NCI-H2227 (cell line): ENCODE results near the gene CDH4.
"Not testable (repeated sequence)": the region's sequence is repeated elsewhere in the genome, so short reads cannot be mapped to it uniquely, and the experiment has no call there.

ENCODE experiments used
- DNase-seq: peaks from one replicate; lab custom pipeline; 2025; ENCODE audit not compliant: unreplicated experiment; lab: John Stamatoyannopoulos, UW

Gene CDH4

GRCh38 chr20:61845233-61845671 lies 593.2 kb downstream of the CDH4 start:
- no peak for DNase-seq

GRCh38 chr20:61846074-61846473 lies 594.0 kb downstream of the CDH4 start:
- DNase-seq = no peak

- no peak for DNase-seq
These were observed 594.8 kb downstream of the CDH4 start for GRCh38 chr20:61846741-61847419.

GRCh38 chr20:61847420-61847748 lies 595.3 kb downstream of the CDH4 start:
- no peak for DNase-seq

GRCh38 chr20:61847986-61848385 lies 595.9 kb downstream of the CDH4 start:
- no peak for DNase-seq

- DNase-seq = no peak
These were observed 596.8 kb downstream of the CDH4 start for GRCh38 chr20:61848851-61849250.

- no peak for DNase-seq
These were observed 597.3 kb downstream of the CDH4 start for GRCh38 chr20:61849376-61849775.

GRCh38 chr20:61849822-61850221 lies 597.8 kb downstream of the CDH4 start:
- DNase-seq = no peak

- no peak for DNase-seq
These were observed 598.4 kb downstream of the CDH4 start for GRCh38 chr20:61850457-61850856.

GRCh38 chr20:61850926-61851900 lies 599.2 kb downstream of the CDH4 start:
- DNase-seq = peak; percentile 22

GRCh38 chr20:61852268-61853072 lies 600.4 kb downstream of the CDH4 start:
- no peak for DNase-seq

- DNase-seq = no peak
These were observed 601.3 kb downstream of the CDH4 start for GRCh38 chr20:61853073-61854005.

- DNase-seq = not testable (repeated sequence)
These were observed 602.5 kb downstream of the CDH4 start for GRCh38 chr20:61854538-61854937.

GRCh38 chr20:61855286-61855685 lies 603.2 kb downstream of the CDH4 start:
- no peak for DNase-seq

GRCh38 chr20:61856626-61857413 lies 604.8 kb downstream of the CDH4 start:
- no peak for DNase-seq

GRCh38 chr20:61857414-61857775 lies 605.3 kb downstream of the CDH4 start:
- no peak for DNase-seq

GRCh38 chr20:61857884-61858283 lies 605.8 kb downstream of the CDH4 start:
- no peak for DNase-seq

- DNase-seq = no peak
These were observed 607.7 kb downstream of the CDH4 start for GRCh38 chr20:61859767-61860166.

- DNase-seq = no peak
These were observed 608.4 kb downstream of the CDH4 start for GRCh38 chr20:61860260-61860987.
